ENCODE measurements around the gene ITGAL.
A peak's percentile ranks its signal among the peaks of the same experiment; 100 is the strongest.

Gene ITGAL

GRCh38 chr16:30518552-30518951 lies 46.0 kb downstream of the ITGAL start:
- H3K27me3 ChIP-seq (ENCODE audit: insufficient read depth, low read length), result no peaks in the 10 kb centered on the region
- no peak overlapping the region for H2AFZ ChIP-seq (ENCODE audit: low read length)
- peaks cover 6% of the 10 kb centered on the region; the same call in 1 of the 2 replicates for H3F3A ChIP-seq (ENCODE audit: insufficient read depth, low read length)
- H4K20me1 ChIP-seq (ENCODE audit: insufficient read depth, low read length), result no peaks in the 10 kb centered on the region
- H3K4me1 ChIP-seq (ENCODE audit: insufficient read depth, low read length, severe bottlenecking), result peaks cover 3% of the 10 kb centered on the region
- peaks cover 78% of the 10 kb centered on the region for H3K36me3 ChIP-seq (ENCODE audit: insufficient read depth, low read length)
- no peak overlapping the region for H3K4me3 ChIP-seq (ENCODE audit: low read depth, low read length, poor library complexity, severe bottlenecking)
- H3K27ac ChIP-seq (ENCODE audit: low read depth, low read length, poor library complexity, severe bottlenecking), result no peak overlapping the region
- no peak overlapping the region for H3K9ac ChIP-seq (ENCODE audit: low read length)
- no peaks in the 10 kb centered on the region for H3K9me2 ChIP-seq (ENCODE audit: low read depth, low read length)
- TF ChIP-seq CTCF (IDR thresholded peaks at IDR 0.05; ENCODE audit: low read length) (no peak), EZH2 (IDR thresholded peaks at IDR 0.05; ENCODE audit: borderline replicate concordance, low read length) (no peak)
- no peaks in the 10 kb centered on the region for H3K79me2 ChIP-seq (ENCODE audit: insufficient read depth, low read length)
- H3K9me3 ChIP-seq (ENCODE audit: low read length), result no peaks in the 10 kb centered on the region
- no peak overlapping the region for H3K4me2 ChIP-seq (ENCODE audit: low read length)

- H3K4me3 ChIP-seq (ENCODE audit: low read depth, low read length, poor library complexity, severe bottlenecking), result no peak overlapping the region
- peaks cover 72% of the 10 kb centered on the region for H3K36me3 ChIP-seq (ENCODE audit: insufficient read depth, low read length)
- H4K20me1 ChIP-seq (ENCODE audit: insufficient read depth, low read length), result no peaks in the 10 kb centered on the region
- peaks cover 11% of the 10 kb centered on the region for H3K4me1 ChIP-seq (ENCODE audit: insufficient read depth, low read length, severe bottlenecking)
- no peaks in the 10 kb centered on the region for H3K9me2 ChIP-seq (ENCODE audit: low read depth, low read length)
- H3K79me2 ChIP-seq (ENCODE audit: insufficient read depth, low read length), result no peaks in the 10 kb centered on the region
- H3K27ac ChIP-seq (ENCODE audit: low read depth, low read length, poor library complexity, severe bottlenecking), result no peak overlapping the region
- no peak overlapping the region for H3K9ac ChIP-seq (ENCODE audit: low read length)
- H2AFZ ChIP-seq (ENCODE audit: low read length), result no peak overlapping the region
- H3K27me3 ChIP-seq (ENCODE audit: insufficient read depth, low read length), result no peaks in the 10 kb centered on the region
- no peak for TF ChIP-seq CTCF (IDR thresholded peaks at IDR 0.05; ENCODE audit: low read length)
- no peak for TF ChIP-seq EZH2 (IDR thresholded peaks at IDR 0.05; ENCODE audit: borderline replicate concordance, low read length)
- H3F3A ChIP-seq (ENCODE audit: insufficient read depth, low read length), result peaks cover 6% of the 10 kb centered on the region; the same call in 1 of the 2 replicates
- H3K9me3 ChIP-seq (ENCODE audit: low read length), result no peaks in the 10 kb centered on the region
- no peak overlapping the region for H3K4me2 ChIP-seq (ENCODE audit: low read length)
Observed at GRCh38 chr16:30519120-30520049, 46.8 kb downstream of the ITGAL start.

- no peaks in the 10 kb centered on the region for H3K27me3 ChIP-seq (ENCODE audit: insufficient read depth, low read length)
- no peak overlapping the region for H3K4me2 ChIP-seq (ENCODE audit: low read length)
- no peaks in the 10 kb centered on the region for H3K9me3 ChIP-seq (ENCODE audit: low read length)
- H3K4me1 ChIP-seq (ENCODE audit: insufficient read depth, low read length, severe bottlenecking), result peaks cover 22% of the 10 kb centered on the region
- peak overlapping the region; percentile 38 for H3K27ac ChIP-seq (ENCODE audit: low read depth, low read length, poor library complexity, severe bottlenecking)
- no peaks in the 10 kb centered on the region for H3K9me2 ChIP-seq (ENCODE audit: low read depth, low read length)
- H4K20me1 ChIP-seq (ENCODE audit: insufficient read depth, low read length), result no peaks in the 10 kb centered on the region
- no peak overlapping the region for H3K4me3 ChIP-seq (ENCODE audit: low read depth, low read length, poor library complexity, severe bottlenecking)
- TF ChIP-seq EZH2 (IDR thresholded peaks at IDR 0.05; ENCODE audit: borderline replicate concordance, low read length), result no peak
- H3K36me3 ChIP-seq (ENCODE audit: insufficient read depth, low read length), result peaks cover 51% of the 10 kb centered on the region
- H3K79me2 ChIP-seq (ENCODE audit: insufficient read depth, low read length), result no peaks in the 10 kb centered on the region
- no peak overlapping the region for H3K9ac ChIP-seq (ENCODE audit: low read length)
- no peak overlapping the region for H2AFZ ChIP-seq (ENCODE audit: low read length)
- peaks cover 6% of the 10 kb centered on the region; the same call in 1 of the 2 replicates for H3F3A ChIP-seq (ENCODE audit: insufficient read depth, low read length)
Observed at GRCh38 chr16:30521476-30521872, 48.9 kb downstream of the ITGAL start.
